ENCODE measurements around the gene CHIT1. TPM values are rescaled to one million over a fixed set of nuclear protein-coding genes. Genes with fewer than 3 reads are reported as not detected.

CHIT1 gene
- total and polyA plus RNA-seq, 12 donors, result 0.13 to 6.5 (median 0.60) TPM; not detected in 1

- Histone ChIP-seq H3K4me1 (replicated peaks in 1 of 2) (no peaks in the 10 kb centered on the region), H3K4me3 (no peak overlapping the region), H3K27ac (no peak overlapping the region), H3K27me3 (no peaks in the 10 kb centered on the region), H3K36me3 (replicated peaks in 1 of 2) (no peaks in the 10 kb centered on the region), H3K9me3 (replicated peaks in 1 of 3) (no peaks in the 10 kb centered on the region)
- TF ChIP-seq POLR2A (IDR thresholded peaks at IDR 0.05) (no peak), CTCF (IDR thresholded peaks at IDR 0.05) (no peak)
- no peak for DNase-seq
- intact Hi-C loops (cut with DNase I), result no loop called here
- 82 to 89% (median 87%) methylated on average over 4 to 5 of the region's 5 CpGs for WGBS, 4 donors
Observed at GRCh38 chr1:203206129-203206687, 23.3 kb downstream of the CHIT1 start.

GRCh38 chr1:203204756-203205155, 24.7 kb downstream of the CHIT1 start:
- Histone ChIP-seq H3K27me3 (no peaks in the 10 kb centered on the region), H3K4me3 (no peak overlapping the region), H3K36me3 (replicated peaks in 1 of 2) (no peaks in the 10 kb centered on the region), H3K9me3 (replicated peaks in 1 of 3) (no peaks in the 10 kb centered on the region), H3K4me1 (replicated peaks in 1 of 2) (no peaks in the 10 kb centered on the region), H3K27ac (no peak overlapping the region)
- WGBS, 4 donors, result 77 to 94% (median 85%) methylated on average over 2 of the region's 2 CpGs
- DNase-seq, result no peak
- TF ChIP-seq POLR2A (IDR thresholded peaks at IDR 0.05), result no peak
- TF ChIP-seq CTCF (IDR thresholded peaks at IDR 0.05), result no peak
- intact Hi-C loops (cut with DNase I), result no loop called here

GRCh38 chr1:203202431-203203245, 26.8 kb downstream of the CHIT1 start:
- Histone ChIP-seq H3K9me3 (replicated peaks in 1 of 3) (no peaks in the 10 kb centered on the region), H3K27me3 (no peaks in the 10 kb centered on the region), H3K36me3 (replicated peaks in 1 of 2) (no peaks in the 10 kb centered on the region), H3K4me1 (replicated peaks in 1 of 2) (no peaks in the 10 kb centered on the region), H3K4me3 (no peak overlapping the region), H3K27ac (peak overlapping the region in 1 of 5 donors; percentile 69)
- TF ChIP-seq POLR2A (IDR thresholded peaks at IDR 0.05), result no peak
- no peak for TF ChIP-seq CTCF (IDR thresholded peaks at IDR 0.05)
- intact Hi-C loops (cut with DNase I), result no loop called here
- WGBS, 4 donors, result 80 to 85% (median 84%) methylated on average over 12 to 15 of the region's 15 CpGs
- DNase-seq, result peak in 1 of 7 donors; percentile 24

GRCh38 chr1:203201516-203202205, 27.8 kb downstream of the CHIT1 start:
- H3K27ac ChIP-seq, result no peak overlapping the region
- intact Hi-C loops (cut with DNase I), result no loop called here
- WGBS, 4 donors, result 76 to 96% (median 88%) methylated on average over 9 to 10 of the region's 10 CpGs
- H3K36me3 ChIP-seq (replicated peaks in 1 of 2), result no peaks in the 10 kb centered on the region
- no peak for DNase-seq
- no peak overlapping the region for H3K4me3 ChIP-seq
- TF ChIP-seq POLR2A (IDR thresholded peaks at IDR 0.05), result no peak
- TF ChIP-seq CTCF (IDR thresholded peaks at IDR 0.05), result no peak
- H3K4me1 ChIP-seq (replicated peaks in 1 of 2), result no peaks in the 10 kb centered on the region
- no peaks in the 10 kb centered on the region for H3K9me3 ChIP-seq (replicated peaks in 1 of 3)
- H3K27me3 ChIP-seq, result no peaks in the 10 kb centered on the region
